ENCODE measurements around the gene CPA5. TPM values are rescaled to one million over a fixed set of nuclear protein-coding genes. Genes with fewer than 3 reads are reported as not detected.

Gene CPA5
- polyA plus RNA-seq, 1 donor from 2014 or later, result 2.3 TPM

Other genes starting within 250 kb of the CPA5 start
- 16.7 TPM for gene TMEM209, start 139.4 kb upstream of the CPA5 start, polyA plus RNA-seq (ENCODE audit: insufficient read depth, low read depth, low replicate concordance)
- gene SSMEM1, start 137.0 kb upstream of the CPA5 start, polyA plus RNA-seq (ENCODE audit: insufficient read depth, low read depth, low replicate concordance), result not detected
- 0.97 TPM for gene CPA2, start 78.0 kb upstream of the CPA5 start, polyA plus RNA-seq (ENCODE audit: insufficient read depth, low read depth, low replicate concordance)
- gene CPA4, start 51.7 kb upstream of the CPA5 start, polyA plus RNA-seq (ENCODE audit: insufficient read depth, low read depth, low replicate concordance), result 0.34 TPM
- gene CPA1, start 35.7 kb downstream of the CPA5 start, polyA plus RNA-seq (ENCODE audit: insufficient read depth, low read depth, low replicate concordance), result not detected
- 86.1 TPM for gene CEP41, start 96.2 kb downstream of the CPA5 start, polyA plus RNA-seq (ENCODE audit: insufficient read depth, low read depth, low replicate concordance)
- gene MEST, start 147.3 kb downstream of the CPA5 start, polyA plus RNA-seq (ENCODE audit: insufficient read depth, low read depth, low replicate concordance), result 290 TPM

Measured in brain (organoid and tissue), 1 donor.